ENCODE results near the gene LSMEM2.
A peak's percentile ranks its signal among the peaks of the same experiment; 100 is the strongest.
"Not testable (repeated sequence)": the region's sequence is repeated elsewhere in the genome, so short reads cannot be mapped to it uniquely, and the experiment has no call there.

The LSMEM2 gene

DNA sequence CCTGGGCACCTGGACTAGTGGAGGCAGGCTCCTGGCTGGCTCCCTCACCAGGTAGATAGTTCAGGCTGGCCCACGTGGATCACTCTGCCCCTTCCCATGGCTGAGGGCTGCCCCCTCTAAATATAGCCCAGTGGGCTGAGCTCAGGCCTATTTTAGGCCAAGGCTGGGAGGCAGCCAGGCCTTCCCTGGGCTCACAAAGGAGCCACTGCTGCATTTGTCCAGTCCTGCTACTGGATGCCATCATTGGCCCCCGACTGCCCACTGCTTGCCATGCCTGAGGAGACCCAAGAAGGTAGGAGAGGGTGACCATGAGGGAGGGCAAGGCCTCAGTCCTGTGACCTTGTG lies at the start of gene LSMEM2:
LSMEM2 (plus strand) TSS at position 208 of the 345 bp plus-strand sequence; CDS start at position 235, 27 bp downstream.
- peak in 15 of 51 donors; percentile 18 to 65 (median 48) for DNase-seq

GRCh38 chr3:50229490-50229889 lies 49.4 kb upstream of the LSMEM2 start:
- DNase-seq: no peak

- DNase-seq: peak in 8 of 51 donors; percentile 4 to 38 (median 17)
These were observed 48.6 kb upstream of the LSMEM2 start for GRCh38 chr3:50230104-50230793.

GRCh38 chr3:50230794-50231125 lies 48.1 kb upstream of the LSMEM2 start:
- DNase-seq: no peak

DNA sequence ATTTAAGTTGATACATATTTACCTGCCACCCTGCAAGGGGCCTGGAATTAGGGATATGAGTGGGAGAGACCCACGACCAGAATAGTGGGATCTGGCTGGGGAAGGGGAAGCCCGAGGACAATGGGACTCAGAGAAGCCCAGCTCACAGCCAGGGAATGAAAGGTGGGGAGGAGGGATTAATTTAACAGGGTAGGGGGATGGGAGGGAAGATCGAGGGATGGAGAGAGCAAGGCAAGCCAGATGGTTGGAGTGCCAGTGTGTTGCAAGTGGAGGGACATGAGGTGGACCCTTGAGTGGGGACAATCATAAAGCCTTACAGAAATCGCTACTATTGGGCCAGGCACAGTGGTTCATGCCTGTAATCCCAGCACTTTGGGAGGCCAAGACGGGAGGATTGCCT lies 47.3 kb upstream of the LSMEM2 start:
- no peak for DNase-seq

DNA sequence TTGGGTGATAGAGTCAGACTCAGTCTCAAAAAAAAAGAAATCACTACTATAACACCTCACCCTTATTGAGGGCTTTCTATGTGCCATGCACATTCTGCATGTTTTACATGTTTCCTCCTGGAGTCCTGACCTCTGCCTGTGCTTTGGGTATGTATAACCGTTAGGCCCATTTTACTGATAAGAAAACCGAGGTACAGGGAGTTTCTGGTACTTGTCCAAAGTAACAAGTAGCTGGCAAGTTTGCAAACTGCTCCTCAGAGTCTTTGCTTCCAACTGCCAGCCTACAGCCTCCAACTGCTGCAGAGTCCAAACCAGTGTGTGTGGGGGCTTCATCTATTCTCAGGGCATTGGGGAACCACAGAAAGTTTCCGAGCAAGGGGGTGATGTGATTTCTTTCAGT lies 46.6 kb upstream of the LSMEM2 start:
- no peak for DNase-seq

DNA sequence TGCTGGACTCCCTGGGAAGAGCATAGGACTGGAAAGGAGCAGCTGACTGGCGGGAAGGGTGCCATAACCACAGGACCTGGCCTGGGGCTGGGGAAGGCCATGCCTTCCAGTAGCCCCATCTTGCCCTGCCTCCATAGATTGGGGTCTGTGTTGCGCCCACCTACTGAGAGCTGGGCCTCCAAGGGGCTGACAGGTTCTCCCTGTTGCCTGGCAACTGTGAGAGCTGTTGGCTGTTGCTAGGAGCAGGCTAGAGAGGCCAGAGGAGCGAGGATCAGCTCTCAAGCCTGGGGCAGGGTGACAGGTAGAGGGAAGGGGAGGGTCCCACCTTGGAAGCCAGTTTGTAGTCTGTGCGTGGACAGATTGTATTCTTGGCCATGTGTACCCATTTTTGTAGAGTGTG lies 45.7 kb upstream of the LSMEM2 start:
- DNase-seq: peak in 1 of 51 donors; percentile 11

DNA sequence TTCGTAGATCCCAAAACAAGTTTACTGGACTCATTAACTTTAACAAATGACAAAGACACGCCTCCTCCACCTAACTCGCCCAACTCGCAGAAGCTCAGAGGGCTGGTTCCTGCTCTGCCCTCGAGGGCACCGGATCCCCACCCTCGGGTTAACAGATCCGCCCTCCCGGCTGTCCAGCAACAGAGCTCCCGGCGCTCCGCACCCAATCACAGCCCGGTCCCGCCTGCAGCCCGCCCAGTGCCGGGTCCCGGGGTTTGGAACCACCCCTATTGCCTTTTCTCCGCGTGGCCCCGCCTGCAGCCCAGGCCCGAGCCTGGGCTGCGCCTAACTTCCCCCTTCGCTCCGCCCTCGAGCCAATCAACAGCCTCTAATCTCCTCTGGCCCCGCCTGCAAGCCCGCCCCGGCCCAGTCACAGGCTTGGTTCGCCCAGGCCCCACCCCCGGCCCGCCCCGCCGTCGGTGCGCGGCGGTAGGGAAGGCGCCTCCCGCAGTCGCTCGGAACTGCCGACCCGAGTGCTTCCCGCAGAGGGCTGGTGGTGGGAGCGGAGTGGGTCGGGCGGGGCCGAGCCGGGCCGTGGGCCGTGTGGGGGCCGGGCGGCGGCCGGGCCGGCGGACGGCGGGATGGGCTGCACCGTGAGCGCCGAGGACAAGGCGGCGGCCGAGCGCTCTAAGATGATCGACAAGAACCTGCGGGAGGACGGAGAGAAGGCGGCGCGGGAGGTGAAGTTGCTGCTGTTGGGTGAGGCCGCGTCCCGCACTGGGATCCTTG lies 43.0 kb upstream of the LSMEM2 start, which contains the start of gene GNAI2:
GNAI2 (plus strand) TSS at position 489 of the 768 bp plus-strand sequence; CDS start at position 621, 132 bp downstream.
- DNase-seq: peak; percentile 67 to 100 (median 98)

DNA sequence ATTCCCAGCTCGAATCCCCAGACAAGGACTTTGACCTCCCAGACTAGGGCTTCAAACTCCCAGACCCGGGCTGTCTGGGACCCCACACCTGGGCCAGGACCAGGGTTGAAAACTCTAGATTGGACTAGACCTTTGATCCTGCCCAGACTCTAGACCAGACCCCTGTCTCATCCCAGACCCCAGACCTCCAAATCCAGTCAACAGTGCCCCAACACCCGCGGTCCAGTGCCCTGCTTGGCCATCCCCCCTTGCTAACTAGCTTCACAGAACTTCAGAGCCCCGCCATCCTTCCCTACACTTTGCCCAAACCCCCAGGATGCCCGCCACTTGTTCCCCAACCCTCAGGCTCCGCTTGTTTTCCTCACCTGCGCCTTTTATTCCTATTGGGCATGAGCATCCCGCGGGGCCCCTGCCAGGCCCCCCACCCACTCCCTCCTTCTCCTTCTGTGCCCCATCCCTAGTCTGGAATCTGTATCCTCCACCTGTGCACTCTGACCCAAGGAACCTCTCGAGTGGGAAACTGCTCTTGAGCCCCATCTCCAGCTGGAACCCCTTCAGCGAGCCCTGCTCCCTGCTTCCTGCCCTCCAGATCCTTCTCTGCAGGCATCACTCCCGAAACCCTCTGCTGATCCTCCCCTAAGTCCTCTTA lies 42.3 kb upstream of the LSMEM2 start:
- peak in 1 of 51 donors; percentile 29 for DNase-seq

DNA sequence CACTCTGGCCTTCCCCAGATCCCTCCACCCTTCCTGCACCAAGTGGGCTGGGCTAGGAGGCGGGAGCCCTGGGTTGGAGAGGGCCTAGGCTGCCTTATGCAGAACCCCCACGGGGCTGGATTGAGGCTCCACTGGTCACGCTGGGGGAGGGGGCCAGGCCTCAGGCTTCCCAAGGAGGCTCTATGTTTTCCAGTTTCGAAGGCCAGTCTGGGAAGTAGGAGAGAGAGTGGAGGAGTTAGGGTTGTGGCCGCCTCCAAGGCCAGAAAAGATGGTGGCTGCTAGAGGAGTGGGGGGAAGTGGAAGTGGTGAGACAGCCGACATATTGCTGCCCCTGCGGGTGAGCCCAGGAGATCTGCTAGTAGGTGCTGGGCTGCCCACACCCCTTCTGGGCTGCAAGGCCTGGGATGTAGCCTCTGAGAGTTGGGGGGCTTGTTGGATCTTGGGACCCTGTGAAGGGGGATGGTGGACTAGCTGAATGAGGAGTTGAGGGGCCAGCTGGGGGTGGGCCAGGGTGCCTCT lies 41.7 kb upstream of the LSMEM2 start:
- peak in 7 of 51 donors; percentile 16 to 55 (median 26) for DNase-seq

DNA sequence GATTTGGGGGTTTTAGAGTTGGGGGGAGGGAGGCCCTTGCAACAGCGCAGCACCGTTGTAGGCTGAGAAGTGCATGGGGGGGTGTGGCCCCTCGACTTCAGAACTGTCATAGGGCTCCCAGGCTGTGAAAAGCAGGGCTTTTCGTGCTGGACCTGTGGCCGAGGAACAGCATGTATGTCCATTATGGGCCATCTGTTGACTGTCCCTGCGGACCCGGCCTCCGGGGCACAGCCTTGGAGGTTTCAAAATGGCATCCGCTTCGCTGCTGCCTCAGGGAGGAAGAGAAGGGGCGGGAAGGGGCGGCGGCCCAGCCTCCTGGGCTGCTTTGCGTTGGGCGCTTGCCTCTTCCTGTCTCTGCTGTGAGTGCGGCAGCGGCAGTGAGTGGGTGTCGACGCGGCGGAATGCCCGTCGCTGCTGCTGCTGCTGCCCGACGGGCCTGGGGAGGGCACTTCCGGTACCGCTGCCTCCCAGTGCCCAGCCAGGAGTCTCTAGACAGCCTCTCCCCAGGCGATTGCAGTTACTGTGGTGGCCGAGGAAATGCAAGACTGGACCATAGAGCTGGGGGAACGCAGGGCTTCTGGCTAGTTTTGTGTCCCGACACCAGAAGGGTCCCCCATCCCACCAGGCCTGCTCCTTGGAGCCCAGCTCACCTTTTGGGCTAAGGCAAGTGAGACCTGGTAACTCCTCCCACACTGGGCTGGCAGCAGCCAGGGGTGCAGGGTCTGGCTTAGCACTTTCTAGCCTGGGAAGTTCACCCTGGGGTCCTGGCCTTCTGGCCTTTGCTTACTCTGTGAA lies 40.9 kb upstream of the LSMEM2 start:
- DNase-seq: peak in 45 of 51 donors; percentile 23 to 80 (median 56)

DNA sequence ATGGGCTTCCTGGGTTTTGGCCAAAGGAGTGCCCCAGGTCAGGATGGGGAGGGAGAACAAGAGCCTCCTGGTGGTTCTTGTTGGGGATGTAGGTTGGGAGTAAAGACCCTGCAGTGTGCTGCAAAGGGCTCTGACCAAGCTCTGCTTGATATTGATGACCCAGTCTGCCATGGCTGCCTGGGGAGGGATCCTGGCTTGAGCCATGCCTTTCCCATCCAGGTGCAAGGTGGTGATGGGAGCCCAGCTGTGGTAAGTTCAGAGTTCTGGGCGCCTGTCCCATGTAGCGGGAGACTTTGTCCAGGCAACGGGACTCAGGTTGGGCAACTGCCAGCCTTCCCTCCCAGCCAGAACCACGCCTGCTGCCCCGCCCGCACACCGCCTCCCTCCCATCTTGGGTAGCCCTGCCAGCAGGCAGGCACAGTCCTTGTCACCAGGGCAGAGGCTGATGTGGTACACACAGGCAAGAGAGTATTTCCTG lies 40.3 kb upstream of the LSMEM2 start:
- peak in 40 of 51 donors; percentile 17 to 83 (median 62) for DNase-seq

GRCh38 chr3:50239649-50240048 lies 39.2 kb upstream of the LSMEM2 start:
- DNase-seq: no peak

DNA sequence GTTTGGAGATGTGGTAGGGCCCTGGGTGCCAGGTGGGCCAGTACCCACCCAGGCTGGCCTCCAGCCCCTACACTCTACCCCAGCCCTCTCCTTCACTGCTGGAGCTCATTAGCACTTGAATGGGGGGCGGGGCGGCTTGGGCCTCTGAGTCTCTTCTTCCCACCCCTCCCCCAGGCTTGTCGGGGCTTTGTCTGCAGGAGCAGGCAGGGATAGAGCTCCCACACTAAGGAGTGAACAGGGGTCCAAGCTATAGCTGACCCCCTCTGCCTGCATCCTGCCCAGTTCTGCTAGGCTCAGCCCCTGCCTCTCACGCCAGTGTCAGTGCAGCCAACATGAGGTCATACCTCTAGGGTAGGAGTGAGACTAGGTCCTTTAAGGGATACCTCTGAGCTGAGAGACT lies 37.7 kb upstream of the LSMEM2 start:
- peak in 2 of 51 donors; percentile 12 to 23 for DNase-seq

GRCh38 chr3:50241713-50242380 lies 37.0 kb upstream of the LSMEM2 start:
- DNase-seq: no peak

DNA sequence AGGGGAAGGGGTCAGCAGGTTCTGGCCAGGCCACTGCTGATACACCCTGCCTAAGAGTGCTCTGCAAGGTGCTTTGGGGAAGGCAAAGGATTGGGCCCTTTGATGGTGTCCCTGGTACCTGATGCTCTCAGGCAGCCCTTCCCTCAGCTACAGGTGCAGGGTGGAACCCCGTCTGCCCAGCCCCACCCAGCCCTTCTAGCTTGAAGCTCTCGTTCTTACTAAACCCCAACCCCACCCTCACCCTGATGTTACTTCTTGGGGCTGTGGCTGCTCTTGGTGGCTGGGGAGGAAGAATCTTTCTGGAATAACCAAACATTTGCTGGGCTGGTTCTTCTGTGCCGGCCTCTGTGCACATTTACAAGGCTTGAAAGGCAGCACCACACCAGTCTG lies 36.5 kb upstream of the LSMEM2 start:
- no peak for DNase-seq

DNA sequence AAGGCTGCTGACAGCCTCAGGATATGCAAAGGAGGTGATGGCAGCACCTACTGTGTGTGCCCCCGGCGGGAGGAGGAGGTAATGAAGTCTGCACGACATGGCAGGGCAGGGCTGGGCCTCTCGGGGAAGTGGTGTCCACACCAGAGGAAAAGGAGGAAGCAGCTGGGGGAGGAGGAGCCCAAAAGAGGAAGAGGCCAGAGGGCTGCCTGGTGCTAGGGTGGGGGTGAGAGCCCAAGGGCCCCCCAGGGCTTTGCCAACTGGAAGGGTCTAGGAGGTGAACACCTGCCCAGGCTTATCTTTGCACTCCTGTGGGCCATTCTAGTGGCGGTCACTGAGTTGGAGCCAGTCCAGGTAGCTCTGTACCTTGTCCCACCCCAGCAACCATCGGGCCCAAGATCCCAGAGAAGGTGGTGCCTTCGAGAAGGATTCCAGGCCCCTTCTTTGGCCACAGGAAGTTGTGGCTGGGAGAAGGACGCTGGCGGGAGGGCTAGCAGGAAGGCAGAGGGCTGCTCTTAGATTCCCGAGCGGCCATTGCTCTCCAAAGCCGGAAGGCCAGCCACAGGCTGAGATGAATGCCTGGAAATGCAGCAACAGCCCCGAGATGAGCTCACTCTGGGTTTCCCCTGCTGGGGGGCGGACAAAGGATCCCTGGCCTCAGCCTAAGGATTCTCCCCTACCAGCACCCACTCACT lies 35.9 kb upstream of the LSMEM2 start:
- DNase-seq: peak in 20 of 51 donors; percentile 18 to 59 (median 35)

DNA sequence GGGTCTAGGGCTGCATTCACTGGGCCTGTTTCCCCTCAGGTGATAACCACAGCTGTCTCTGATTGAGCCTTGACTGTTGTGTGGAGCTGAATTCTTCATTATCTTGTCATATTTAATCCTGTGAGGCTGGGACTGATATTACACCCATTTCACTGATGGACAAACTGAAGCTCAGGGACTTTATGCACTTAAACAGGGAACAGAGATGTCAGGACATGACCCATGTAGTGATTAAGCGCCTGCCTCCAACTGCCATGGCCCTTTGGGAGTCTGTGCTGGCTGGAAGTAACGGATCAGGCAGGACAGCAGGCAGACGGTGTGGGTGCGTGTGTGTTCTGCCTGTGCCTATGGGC lies 35.4 kb upstream of the LSMEM2 start:
- no peak for DNase-seq

- DNase-seq: not testable (repeated sequence)
These were observed 34.1 kb upstream of the LSMEM2 start for GRCh38 chr3:50244813-50245212.

- no peak for DNase-seq
These were observed 33.6 kb upstream of the LSMEM2 start for GRCh38 chr3:50245251-50245745.

Data from hypothalamus (tissue), 51 donors.